ENCODE results near the gene PGAP6. TPM values are rescaled to one million over a fixed set of nuclear protein-coding genes. Genes with fewer than 3 reads are reported as not detected.

Gene PGAP6
- total and polyA plus RNA-seq, 2 of the 13 experiments (the other 11 are each of a cell fraction or from before 2014, with no cell fraction given) = 52.7 to 136 TPM

DNA sequence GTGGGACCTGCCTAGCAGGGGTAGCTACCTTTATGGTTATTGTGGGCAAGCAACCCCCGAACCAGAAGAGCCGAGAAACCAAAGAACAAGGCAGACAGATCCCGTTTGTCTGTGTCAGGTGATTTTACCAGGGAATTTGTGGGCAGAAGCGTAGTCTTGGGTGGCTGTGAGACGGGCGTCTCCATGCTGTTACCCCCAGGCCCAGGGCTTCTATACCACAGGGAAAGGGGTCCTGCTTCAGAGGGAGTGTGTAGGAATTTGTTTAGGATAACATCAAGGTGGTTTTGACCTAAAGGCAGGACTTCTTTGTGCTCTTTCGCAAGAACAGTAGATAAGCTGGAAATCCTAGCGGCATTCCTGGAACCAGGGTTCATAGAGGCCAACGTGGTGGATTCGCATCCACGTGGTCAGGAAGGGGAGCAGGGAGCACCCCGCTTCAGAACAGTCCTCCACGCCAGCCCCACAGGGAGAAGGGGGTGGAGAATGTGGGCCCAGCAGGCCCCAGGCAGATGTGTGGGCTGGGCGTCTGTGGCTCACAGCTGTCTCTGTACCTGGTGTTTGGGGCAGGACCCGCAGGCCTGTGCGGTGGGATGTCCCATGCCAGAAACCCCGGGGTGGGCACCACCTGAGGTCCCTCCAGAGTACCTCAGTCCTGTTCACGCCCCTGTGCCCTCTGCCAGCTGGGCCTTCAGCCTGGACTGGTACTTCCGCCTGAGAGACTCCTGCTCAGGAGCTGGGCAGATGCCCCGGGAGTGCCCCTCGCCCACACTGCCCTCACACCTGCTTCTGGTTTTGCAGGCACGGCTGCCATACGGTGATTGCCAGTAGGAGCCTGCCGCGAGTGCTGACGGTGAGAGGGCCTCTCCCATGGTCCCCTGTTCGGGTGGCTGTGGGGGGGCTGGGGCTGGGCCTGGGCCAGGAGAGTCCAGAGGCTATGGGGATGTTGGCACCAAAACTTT lies 24.0 kb upstream of the PGAP6 start (continued):
- TF ChIP-seq CHD4 (IDR thresholded peaks at IDR 0.05; ENCODE audit: borderline replicate concordance, low read length) (no peak), GLMP (CRISPR knock-in tag; IDR thresholded peaks at IDR 0.05; ENCODE audit: borderline replicate concordance) (no peak), LCORL (IDR thresholded peaks at IDR 0.05) (peak; percentile 61; the same call in 1 of the 2 replicates), LCORL (CRISPR knock-in tag; IDR thresholded peaks at IDR 0.05) (peak; percentile 96), REXO4 (CRISPR knock-in tag; IDR thresholded peaks at IDR 0.05; ENCODE audit: borderline replicate concordance) (no peak), ZNF235 (CRISPR knock-in tag; IDR thresholded peaks at IDR 0.05; ENCODE audit: borderline replicate concordance) (no peak), ZNF773 (CRISPR knock-in tag; IDR thresholded peaks at IDR 0.05; ENCODE audit: borderline replicate concordance) (no peak), GTF2F1 (IDR thresholded peaks at IDR 0.05; ENCODE audit: low read length) (no peak), ZBTB39 (CRISPR knock-in tag; IDR thresholded peaks at IDR 0.05) (no peak), ZNF264 (CRISPR knock-in tag; IDR thresholded peaks at IDR 0.05) (no peak), ZBTB34 (CRISPR knock-in tag; IDR thresholded peaks at IDR 0.05) (no peak; the same call in 1 of the 2 replicates), HNF4G (IDR thresholded peaks at IDR 0.05; ENCODE audit: borderline replicate concordance, low read depth, low read length) (peak; percentile 67; the same call in 1 of the 2 replicates), HNF4G (CRISPR knock-in tag; IDR thresholded peaks at IDR 0.05; ENCODE audit: borderline replicate concordance, low read depth) (no peak), MBD4 (IDR thresholded peaks at IDR 0.05; ENCODE audit: borderline replicate concordance, low read length) (no peak), GATAD2A (CRISPR knock-in tag; IDR thresholded peaks at IDR 0.05) (peak; percentile 98), STAT5B (CRISPR knock-in tag; IDR thresholded peaks at IDR 0.05) (no peak), ZNF543 (CRISPR knock-in tag; IDR thresholded peaks at IDR 0.05) (peak; percentile 84; the same call in 1 of the 2 replicates), SALL2 (CRISPR knock-in tag; IDR thresholded peaks at IDR 0.05) (no peak), ZFP90 (CRISPR knock-in tag; IDR thresholded peaks at IDR 0.05; ENCODE audit: borderline replicate concordance) (no peak), MTF2 (CRISPR knock-in tag; IDR thresholded peaks at IDR 0.05; ENCODE audit: borderline replicate concordance) (no peak)
- TF ChIP-seq, protein P1, sequence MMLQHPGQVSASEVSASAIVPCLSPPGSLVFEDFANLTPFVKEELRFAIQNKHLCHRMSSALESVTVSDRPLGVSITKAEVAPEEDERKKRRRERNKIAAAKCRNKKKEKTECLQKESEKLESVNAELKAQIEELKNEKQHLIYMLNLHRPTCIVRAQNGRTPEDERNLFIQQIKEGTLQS (CRISPR knock-in tag; IDR thresholded peaks at IDR 0.05) = no peak
- TF ChIP-seq, protein P2, sequence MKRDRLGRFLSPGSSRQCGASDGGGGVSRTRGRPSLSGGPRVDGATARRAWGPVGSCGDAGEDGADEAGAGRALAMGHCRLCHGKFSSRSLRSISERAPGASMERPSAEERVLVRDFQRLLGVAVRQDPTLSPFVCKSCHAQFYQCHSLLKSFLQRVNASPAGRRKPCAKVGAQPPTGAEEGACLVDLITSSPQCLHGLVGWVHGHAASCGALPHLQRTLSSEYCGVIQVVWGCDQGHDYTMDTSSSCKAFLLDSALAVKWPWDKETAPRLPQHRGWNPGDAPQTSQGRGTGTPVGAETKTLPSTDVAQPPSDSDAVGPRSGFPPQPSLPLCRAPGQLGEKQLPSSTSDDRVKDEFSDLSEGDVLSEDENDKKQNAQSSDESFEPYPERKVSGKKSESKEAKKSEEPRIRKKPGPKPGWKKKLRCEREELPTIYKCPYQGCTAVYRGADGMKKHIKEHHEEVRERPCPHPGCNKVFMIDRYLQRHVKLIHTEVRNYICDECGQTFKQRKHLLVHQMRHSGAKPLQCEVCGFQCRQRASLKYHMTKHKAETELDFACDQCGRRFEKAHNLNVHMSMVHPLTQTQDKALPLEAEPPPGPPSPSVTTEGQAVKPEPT (CRISPR knock-in tag; IDR thresholded peaks at IDR 0.05; ENCODE audit: low read depth) = 0 out of 2 replicates have a peak, but pooled peaks have one; percentile 77
- TF ChIP-seq, protein P3, sequence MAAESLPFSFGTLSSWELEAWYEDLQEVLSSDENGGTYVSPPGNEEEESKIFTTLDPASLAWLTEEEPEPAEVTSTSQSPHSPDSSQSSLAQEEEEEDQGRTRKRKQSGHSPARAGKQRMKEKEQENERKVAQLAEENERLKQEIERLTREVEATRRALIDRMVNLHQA (CRISPR knock-in tag; IDR thresholded peaks at IDR 0.05) = peak; percentile 69; the same call in 1 of the 2 replicates
